ENCODE data around the gene SLC10A7.

SLC10A7 gene

GRCh38 chr4:146267826-146268225 is 253.9 kb downstream of the SLC10A7 start:
- no peak for DNase-seq
- TF ChIP-seq CTCF (IDR thresholded peaks at IDR 0.05): no peak
- no peak overlapping the region for H3K27ac ChIP-seq

GRCh38 chr4:146265950-146266490 is 255.7 kb downstream of the SLC10A7 start:
- intact Hi-C loops (cut with DNase I; ENCODE audit: low total_unique reads): no loop called here
- Histone ChIP-seq H3K9me3 (no peaks in the 10 kb centered on the region), H3K36me3 (no peaks in the 10 kb centered on the region), H3K4me1 (no peaks in the 10 kb centered on the region), H3K4me3 (no peak overlapping the region), H3K27me3 (no peaks in the 10 kb centered on the region), H3K27ac (no peak overlapping the region)
- no peak for DNase-seq
- TF ChIP-seq CTCF (IDR thresholded peaks at IDR 0.05): no peak

More at GRCh38 chr4:146267826-146268225, 253.9 kb downstream of the SLC10A7 start:
- H3K9me3 ChIP-seq: no peaks in the 10 kb centered on the region
- no peaks in the 10 kb centered on the region for H3K27me3 ChIP-seq
- intact Hi-C loops (cut with DNase I; ENCODE audit: low total_unique reads): no loop called here
- H3K4me1 ChIP-seq: no peaks in the 10 kb centered on the region
- no peak overlapping the region for H3K4me3 ChIP-seq
- no peaks in the 10 kb centered on the region for H3K36me3 ChIP-seq

GRCh38 chr4:146263793-146264192 is 257.9 kb downstream of the SLC10A7 start:
- H3K4me1 ChIP-seq: no peaks in the 10 kb centered on the region
- no peaks in the 10 kb centered on the region for H3K36me3 ChIP-seq
- H3K27me3 ChIP-seq: no peaks in the 10 kb centered on the region
- DNase-seq: no peak
- no peak overlapping the region for H3K27ac ChIP-seq
- intact Hi-C loops (cut with DNase I; ENCODE audit: low total_unique reads): no loop called here
- no peak overlapping the region for H3K4me3 ChIP-seq
- TF ChIP-seq CTCF (IDR thresholded peaks at IDR 0.05): no peak
- H3K9me3 ChIP-seq: no peaks in the 10 kb centered on the region

- Histone ChIP-seq H3K9me3 (no peaks in the 10 kb centered on the region), H3K27ac (no peak overlapping the region), H3K4me1 (no peaks in the 10 kb centered on the region), H3K36me3 (no peaks in the 10 kb centered on the region), H3K27me3 (no peaks in the 10 kb centered on the region), H3K4me3 (no peak overlapping the region)
- intact Hi-C loops (cut with DNase I; ENCODE audit: low total_unique reads): no loop called here
- no peak for TF ChIP-seq CTCF (IDR thresholded peaks at IDR 0.05)
- no peak for DNase-seq
These were observed 260.7 kb downstream of the SLC10A7 start for GRCh38 chr4:146261041-146261440.

- H3K4me1 ChIP-seq: no peaks in the 10 kb centered on the region
- intact Hi-C loops (cut with DNase I; ENCODE audit: low total_unique reads): no loop called here
- H3K36me3 ChIP-seq: no peaks in the 10 kb centered on the region
- no peaks in the 10 kb centered on the region for H3K9me3 ChIP-seq
- DNase-seq: no peak
- no peak overlapping the region for H3K27ac ChIP-seq
- H3K4me3 ChIP-seq: no peak overlapping the region
- no peaks in the 10 kb centered on the region for H3K27me3 ChIP-seq
- no peak for TF ChIP-seq CTCF (IDR thresholded peaks at IDR 0.05)
These were observed 261.2 kb downstream of the SLC10A7 start for GRCh38 chr4:146260521-146260920.

- Histone ChIP-seq H3K4me3 (no peak overlapping the region), H3K4me1 (no peaks in the 10 kb centered on the region), H3K36me3 (peaks cover 0 to 4% (median 0%) of the 10 kb centered on the region in 3 donors), H3K27ac (no peak overlapping the region), H3K9me3 (no peaks in the 10 kb centered on the region), H3K27me3 (no peaks in the 10 kb centered on the region)
- no peak for TF ChIP-seq CTCF (IDR thresholded peaks at IDR 0.05)
- intact Hi-C loops (cut with DNase I; ENCODE audit: low total_unique reads): no loop called here
- DNase-seq: no peak
These were observed 264.2 kb downstream of the SLC10A7 start for GRCh38 chr4:146257511-146257910.
